Pancreas (tissue), 10 donors: ENCODE data around the gene TPGS2. TPM values are rescaled to one million over a fixed set of nuclear protein-coding genes. Genes with fewer than 3 reads are reported as not detected.

ENCODE experiments used
- ATAC-seq, 4 donors: fragments of 200-7000 bp; cut with Tn5 transposase; one replicate each; pipeline versions ENCODE4 v1.8.0 to v1.9.1; 2020; ENCODE audit warnings: mild to moderate bottlenecking in 4 of 4, moderate library complexity in 4 of 4
- DNase-seq, 6 donors: peaks; one replicate each; pipeline ENCODE4 v3.0.0-alpha.2; 2020
- FAIRE-seq: peaks from 2 replicates; lab custom pipeline; 2012; peaks lifted over from hg19 to GRCh38; lab: Jason Lieb, UNC
- H3K27ac ChIP-seq, 4 donors: fragments of 200-600 bp; sonication (generic); 1 replicate in 3 of 4; 2 replicates in 1 of 4; pipeline versions ENCODE4 v1.5.0 to v1.8.0; 2020
- H3K27me3 ChIP-seq, 4 donors: fragments of 200-600 bp; one replicate each; pipeline ENCODE4 v1.8.0; 2021
- H3K36me3 ChIP-seq, 3 donors: fragments of 200-600 bp; sonication (generic) in 1 of 3; one replicate each; pipeline versions ENCODE4 v1.5.0 to v1.8.0; 2020 to 2021
- H3K4me1 ChIP-seq, 3 donors: fragments of 200-600 bp; one replicate each; pipeline ENCODE4 v1.8.0; 2021
- H3K4me3 ChIP-seq, 4 donors: fragments of 200-600 bp; sonication (generic) in 2 of 4; one replicate each; pipeline versions ENCODE4 v1.5.0 to v1.8.0; 2020 to 2021
- H3K9me3 ChIP-seq, 4 donors: fragments of 200-600 bp; one replicate each; pipeline ENCODE4 v1.8.0; 2021
- WGBS, 2 donors: extraction: QIAGEN DNeasy Blood & Tissue Kit; methylation state at CpG; one replicate each; pipeline ENCODE4 v1.1.7; 2013; 5-methylcytosine and 5-hydroxymethylcytosine counted together
- intact Hi-C, 3 donors: fragments of 100-400 bp; cut with DNase I; formaldehyde crosslinking; loops; one replicate each; pipeline versions ENCODE4 v1.11.1 to v1.14.2; 2022
- polyA plus RNA-seq, 2 donors: library from polyadenylated mRNA; stranded (reverse); fragments of 200-250 nt; gene quantifications; one replicate each; pipeline ENCODE4 v1.2.3, GENCODE V29; 2013
- total RNA-seq, 6 donors: library from RNA; stranded (reverse); fragmentation: NEBNext Ultra II Directional in 4 of 6; extraction: Animal tissue kit (Norgen Biotek cat#: 25700) in 4 of 6; gene quantifications; one replicate each; pipeline versions ENCODE4 v1.2.1 to v1.2.4, GENCODE V29; 2021 to 2023
- TF ChIP-seq, protein P1 (sequence below), 4 donors: fragments of 200-600 bp; sonication (generic) in 3 of 4; IDR thresholded peaks; one replicate each; pipeline versions ENCODE4 v1.5.0 to v1.8.0; 2021; ENCODE audit warnings: antibody characterized with exemption in 4 of 4
- donor health status: healthy with polysubstance abuse.
- donor health status: DM: no; HTN: no; CAD: no; lungs with moderate emphysema.
- donor health status: DM: no; HTN: no; CAD: no.
- donor health status: control.
- donor health status: control.
- donor health status: Bipolar disorder and iron deficiency.
- donor health status: DM: yes; HTN: yes; CAD: no.
- donor health status: DM: no; HTN: no; CAD: no.
- donor health status: DM: no; HTN: no; CAD: no.
- donor health status: DM: yes; HTN: yes; CAD: no.

The TPGS2 gene
- total and polyA plus RNA-seq, 8 donors = 16.6 to 44.6 (median 25.2) TPM

DNA sequence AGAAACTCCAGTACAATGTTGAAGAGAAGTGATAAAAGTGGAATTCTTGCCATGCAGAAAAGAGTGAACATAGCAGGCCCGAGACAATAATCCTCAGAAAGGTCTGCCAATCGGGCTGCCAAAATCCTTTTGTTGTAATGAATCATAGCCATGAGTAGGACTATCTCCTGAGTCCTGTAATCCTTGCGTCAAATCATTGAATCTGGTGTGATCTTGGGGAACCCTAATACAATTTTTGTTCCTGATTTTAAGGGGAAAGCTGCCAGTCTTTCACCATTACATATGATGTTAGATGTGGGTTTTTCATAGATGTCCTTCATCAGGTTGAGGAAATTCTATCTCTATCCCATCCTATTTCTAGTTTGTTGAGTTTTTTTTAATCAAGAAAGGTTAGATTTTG lies 2.2 kb downstream of the TPGS2 start:
- TF ChIP-seq, protein P1, sequence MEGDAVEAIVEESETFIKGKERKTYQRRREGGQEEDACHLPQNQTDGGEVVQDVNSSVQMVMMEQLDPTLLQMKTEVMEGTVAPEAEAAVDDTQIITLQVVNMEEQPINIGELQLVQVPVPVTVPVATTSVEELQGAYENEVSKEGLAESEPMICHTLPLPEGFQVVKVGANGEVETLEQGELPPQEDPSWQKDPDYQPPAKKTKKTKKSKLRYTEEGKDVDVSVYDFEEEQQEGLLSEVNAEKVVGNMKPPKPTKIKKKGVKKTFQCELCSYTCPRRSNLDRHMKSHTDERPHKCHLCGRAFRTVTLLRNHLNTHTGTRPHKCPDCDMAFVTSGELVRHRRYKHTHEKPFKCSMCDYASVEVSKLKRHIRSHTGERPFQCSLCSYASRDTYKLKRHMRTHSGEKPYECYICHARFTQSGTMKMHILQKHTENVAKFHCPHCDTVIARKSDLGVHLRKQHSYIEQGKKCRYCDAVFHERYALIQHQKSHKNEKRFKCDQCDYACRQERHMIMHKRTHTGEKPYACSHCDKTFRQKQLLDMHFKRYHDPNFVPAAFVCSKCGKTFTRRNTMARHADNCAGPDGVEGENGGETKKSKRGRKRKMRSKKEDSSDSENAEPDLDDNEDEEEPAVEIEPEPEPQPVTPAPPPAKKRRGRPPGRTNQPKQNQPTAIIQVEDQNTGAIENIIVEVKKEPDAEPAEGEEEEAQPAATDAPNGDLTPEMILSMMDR (IDR thresholded peaks at IDR 0.05) = no peak
- H3K27me3 ChIP-seq = no peaks in the 10 kb centered on the region
- no peaks in the 10 kb centered on the region for H3K36me3 ChIP-seq
- ATAC-seq = no peak
- intact Hi-C loops = no loop called here
- 96 to 100% methylated on average over 3 of the region's 3 CpGs for WGBS, 2 donors
- H3K27ac ChIP-seq = no peak overlapping the region
- no peak for DNase-seq
- peaks cover 0 to 6% (median 6%) of the 10 kb centered on the region in 3 donors for H3K4me1 ChIP-seq
- no peak overlapping the region for H3K4me3 ChIP-seq
- FAIRE-seq = no peak
- no peaks in the 10 kb centered on the region for H3K9me3 ChIP-seq

DNA sequence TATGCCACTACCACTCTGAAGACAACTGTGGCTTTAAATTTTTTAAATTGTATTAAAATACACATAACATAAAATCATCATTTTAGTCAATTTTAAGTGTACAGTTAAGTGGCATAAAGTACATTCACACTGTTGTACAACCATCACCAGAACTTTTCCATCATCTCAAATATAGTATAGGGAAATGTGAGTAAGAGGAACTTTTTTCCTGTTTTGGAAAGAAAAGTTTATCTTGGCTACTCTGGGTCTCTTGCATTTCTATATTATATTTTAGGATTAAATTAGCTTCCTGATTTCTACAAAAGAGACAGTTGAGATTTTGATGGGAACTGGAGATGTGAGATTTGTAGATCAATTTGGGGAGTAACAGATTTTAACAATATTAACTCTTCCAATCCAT lies 3.3 kb downstream of the TPGS2 start:
- intact Hi-C loops = no loop called here
- TF ChIP-seq, protein P1 (IDR thresholded peaks at IDR 0.05) = no peak
- no peaks in the 10 kb centered on the region for H3K9me3 ChIP-seq
- no peaks in the 10 kb centered on the region for H3K27me3 ChIP-seq
- no peaks in the 10 kb centered on the region for H3K36me3 ChIP-seq
- no peak overlapping the region for H3K4me3 ChIP-seq
- FAIRE-seq = no peak
- DNase-seq = no peak
- no peak overlapping the region for H3K27ac ChIP-seq
- ATAC-seq = no peak
- peaks cover 0 to 6% (median 6%) of the 10 kb centered on the region in 3 donors for H3K4me1 ChIP-seq

DNA sequence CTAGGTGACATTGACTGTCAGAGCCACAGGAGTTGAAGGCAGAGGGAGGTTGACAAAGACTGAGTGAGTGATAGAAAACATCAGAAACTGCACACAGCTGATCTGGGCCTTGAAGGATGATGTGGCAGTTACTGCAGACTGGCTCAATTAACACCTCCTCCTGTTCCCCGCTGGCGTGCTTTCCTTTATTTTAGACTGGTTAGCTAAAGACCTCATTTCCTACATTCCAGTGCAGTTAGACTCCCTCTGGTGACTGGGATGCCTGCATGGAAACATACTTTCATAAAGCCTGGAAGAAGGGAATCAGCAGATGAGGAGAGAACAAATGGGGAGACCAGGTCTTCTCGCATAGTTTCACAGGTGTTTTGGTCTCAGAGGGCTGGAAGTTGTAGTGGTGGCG lies 7.1 kb downstream of the TPGS2 start:
- Histone ChIP-seq H3K36me3 (no peaks in the 10 kb centered on the region), H3K4me3 (no peak overlapping the region), H3K27me3 (no peaks in the 10 kb centered on the region), H3K9me3 (no peaks in the 10 kb centered on the region), H3K27ac (no peak overlapping the region), H3K4me1 (peaks cover 0 to 20% (median 16%) of the 10 kb centered on the region in 3 donors)
- ATAC-seq = no peak
- TF ChIP-seq, protein P1 (IDR thresholded peaks at IDR 0.05) = no peak
- intact Hi-C loops = no loop called here
- 97 to 98% methylated on average over 4 of the region's 4 CpGs for WGBS, 2 donors
- no peak for FAIRE-seq
- DNase-seq = no peak

DNA sequence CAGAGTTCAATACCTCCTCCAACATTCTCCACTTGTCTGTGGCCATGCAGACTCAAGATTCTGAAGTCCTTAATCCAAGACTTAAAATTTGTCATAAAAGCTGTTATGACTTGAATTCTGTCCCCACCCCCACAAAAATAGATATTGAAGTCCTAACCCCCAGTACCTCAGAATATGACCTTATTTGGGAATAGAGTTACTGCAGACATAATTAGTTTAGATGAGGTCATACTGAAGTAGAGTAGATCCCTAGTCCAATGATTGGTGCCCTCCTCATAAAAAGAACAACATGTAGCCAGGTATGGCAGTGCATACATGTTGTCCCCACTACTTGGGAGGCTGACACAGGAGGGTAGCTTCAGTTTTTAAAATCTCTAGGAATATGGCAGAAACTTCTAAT lies 9.2 kb downstream of the TPGS2 start:
- peaks cover 6 to 29% (median 26%) of the 10 kb centered on the region in 3 donors for H3K4me1 ChIP-seq
- peak overlapping the region in 3 of 4 donors; percentile 1 to 79 (median 65) for H3K27ac ChIP-seq
- no peaks in the 10 kb centered on the region for H3K36me3 ChIP-seq
- no peak overlapping the region for H3K4me3 ChIP-seq
- TF ChIP-seq, protein P1 (IDR thresholded peaks at IDR 0.05) = no peak
- no peaks in the 10 kb centered on the region for H3K9me3 ChIP-seq
- no peak for FAIRE-seq
- DNase-seq = no peak
- ATAC-seq = no peak
- no peaks in the 10 kb centered on the region for H3K27me3 ChIP-seq
- intact Hi-C loops = no loop called here

DNA sequence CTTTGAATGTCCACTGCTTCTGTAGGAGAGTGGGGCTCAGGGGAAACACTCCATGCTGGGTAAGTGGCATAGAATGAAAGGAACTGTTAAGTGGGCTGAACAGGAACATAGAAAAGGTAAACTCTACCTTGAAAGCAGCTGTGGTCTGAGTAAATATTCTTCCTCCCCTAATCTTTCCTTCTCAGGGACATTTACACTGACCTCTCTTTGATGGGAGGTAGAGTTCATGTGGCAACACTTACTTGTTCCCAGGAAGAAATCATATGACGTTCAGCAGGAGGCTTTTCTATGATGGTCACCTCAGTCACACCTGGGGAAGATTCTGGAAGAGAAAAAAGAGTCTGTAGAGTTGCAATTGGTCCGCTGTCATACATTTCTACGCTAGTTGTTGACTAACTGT lies 10.2 kb downstream of the TPGS2 start:
- DNase-seq (no peak), ATAC-seq (peak; percentile 60 to 87 (median 83)), FAIRE-seq (no peak)
- Histone ChIP-seq H3K27ac (peak overlapping the region in 3 of 4 donors; percentile 1 to 79 (median 65)), H3K27me3 (no peaks in the 10 kb centered on the region), H3K4me1 (peaks cover 6 to 32% (median 27%) of the 10 kb centered on the region in 3 donors), H3K9me3 (no peaks in the 10 kb centered on the region), H3K36me3 (no peaks in the 10 kb centered on the region), H3K4me3 (no peak overlapping the region)
- TF ChIP-seq, protein P1 (IDR thresholded peaks at IDR 0.05) = no peak
- WGBS, 2 donors = 36 to 44% methylated on average over 3 of the region's 3 CpGs
- intact Hi-C loops = no loop called here
